HEK293 (cell line): Measurements from ENCODE around the gene FUBP3.
A peak's percentile ranks its signal among the peaks of the same experiment; 100 is the strongest.

ENCODE experiments used
- CTCF ChIA-PET: fragments of 350-600 bp; formaldehyde crosslinking; extraction: SDS; loops from one replicate; lab custom pipeline; 2021; ENCODE audit warnings: antibody characterized with exemption; lab: Yijun Ruan, JAX
- POLR2A ChIA-PET: fragments of 300-600 bp; formaldehyde crosslinking; extraction: SDS; loops from one replicate; lab custom pipeline; 2020; ENCODE audit warnings: antibody characterized with exemption, inconsistent platforms; lab: Yijun Ruan, JAX
- H3K27ac ChIP-seq: fragments of 200-500 bp; sonication (Bioruptor generic); 2 replicates; pipeline ENCODE4 v1.5.1; 2014; ENCODE audit warnings: low read depth, low read length, control low read depth, inconsistent platforms; ENCODE audit errors: extremely low read depth
- H3K36me3 ChIP-seq, 2 experiments: fragments of 200-500 bp in 1 of 2; sonication (Bioruptor generic) in 1 of 2; 1 replicate in 1 of 2; 2 replicates in 1 of 2; pipeline ENCODE4 v1.5.1; 2014 to 2017; ENCODE audit warnings: inconsistent platforms in 2 of 2, low read length in 2 of 2; ENCODE audit not compliant: control insufficient read depth in 2 of 2, insufficient read depth in 1 of 2
- H3K4me1 ChIP-seq: fragments of 200-500 bp; sonication (Bioruptor generic); 2 replicates; pipeline ENCODE4 v1.5.1; 2014; ENCODE audit warnings: mild to moderate bottlenecking, low read length, inconsistent platforms; ENCODE audit not compliant: control insufficient read depth, insufficient read depth
- H3K4me3 ChIP-seq: 2 replicates; pipeline ENCODE4 v1.5.1; 2011; ENCODE audit warnings: low read depth, mild to moderate bottlenecking, control low read depth, low read length, moderate library complexity
- H3K9me3 ChIP-seq: fragments of 200-500 bp; sonication (Bioruptor generic); 2 replicates; pipeline ENCODE4 v1.5.1; 2014; ENCODE audit warnings: low read depth, low read length, inconsistent platforms; ENCODE audit not compliant: control insufficient read depth, insufficient read depth
- EGR2 ChIP-seq: fragments of 450-650 bp; formaldehyde crosslinking; IDR thresholded peaks from 2 replicates; pipeline ENCODE4 v1.5.1; 2016; ENCODE audit warnings: low read depth, missing biosample characterization, missing genetic modification characterization
- GLIS2 ChIP-seq: fragments of 450-650 bp; formaldehyde crosslinking; IDR thresholded peaks from 2 replicates; pipeline ENCODE4 v1.5.1; 2016; ENCODE audit warnings: missing biosample characterization, missing genetic modification characterization
- HOXC10 ChIP-seq: sonication (generic); formaldehyde crosslinking; IDR thresholded peaks from 2 replicates; pipeline ENCODE4 v1.8.1; 2023; ENCODE audit warnings: mild to moderate bottlenecking, missing genetic modification reagents
- KLF16 ChIP-seq: fragments of 450-650 bp; formaldehyde crosslinking; IDR thresholded peaks from 2 replicates; pipeline ENCODE4 v1.5.1; 2017; ENCODE audit warnings: missing biosample characterization, missing genetic modification characterization
- REPIN1 ChIP-seq: fragments of 450-650 bp; formaldehyde crosslinking; IDR thresholded peaks from 2 replicates; pipeline ENCODE4 v1.5.1; 2017; ENCODE audit warnings: missing biosample characterization, missing genetic modification characterization, low read depth
- TRIM28 ChIP-seq: IDR thresholded peaks from 2 replicates; pipeline ENCODE4 v1.6.1; 2011; ENCODE audit warnings: low read length, control low read depth, borderline replicate concordance
- ZBTB7A ChIP-seq: fragments of 450-650 bp; formaldehyde crosslinking; IDR thresholded peaks from 2 replicates; pipeline ENCODE4 v1.5.1; 2016; ENCODE audit warnings: low read depth, missing biosample characterization, missing genetic modification characterization
- ZFHX2 ChIP-seq: fragments of 450-650 bp; formaldehyde crosslinking; conservative IDR thresholded peaks from 2 replicates; pipeline ENCODE4 v1.5.1; 2016; ENCODE audit warnings: missing biosample characterization, missing genetic modification characterization
- ZFP69B ChIP-seq: fragments of 450-650 bp; formaldehyde crosslinking; IDR thresholded peaks from 2 replicates; pipeline ENCODE4 v1.5.1; 2016; ENCODE audit warnings: missing biosample characterization, missing genetic modification characterization
- ZNF2 ChIP-seq: fragments of 450-650 bp; formaldehyde crosslinking; IDR thresholded peaks from 2 replicates; pipeline ENCODE4 v1.5.1; 2016; ENCODE audit warnings: missing biosample characterization, missing genetic modification characterization
- ZNF24 ChIP-seq: fragments of 450-650 bp; formaldehyde crosslinking; IDR thresholded peaks from 2 replicates; pipeline ENCODE4 v1.5.1; 2016; ENCODE audit warnings: missing biosample characterization, missing genetic modification characterization
- ZNF311 ChIP-seq: fragments of 450-650 bp; formaldehyde crosslinking; IDR thresholded peaks from 2 replicates; pipeline ENCODE4 v1.5.1; 2017; ENCODE audit warnings: missing biosample characterization, missing genetic modification characterization, borderline replicate concordance
- ZNF629 ChIP-seq: fragments of 450-650 bp; formaldehyde crosslinking; IDR thresholded peaks from 2 replicates; pipeline ENCODE4 v1.5.1; 2017; ENCODE audit warnings: missing biosample characterization, missing genetic modification characterization
- ZNF777 ChIP-seq: fragments of 450-650 bp; formaldehyde crosslinking; IDR thresholded peaks from 2 replicates; pipeline ENCODE4 v1.5.1; 2017; ENCODE audit warnings: missing biosample characterization, missing genetic modification characterization, borderline replicate concordance
- TF ChIP-seq, protein P1 (sequence below): fragments of 450-650 bp; formaldehyde crosslinking; IDR thresholded peaks from 2 replicates; pipeline ENCODE4 v1.5.1; 2016; ENCODE audit warnings: missing biosample characterization, missing genetic modification characterization, borderline replicate concordance
- TF ChIP-seq, protein P2 (sequence below): fragments of 450-650 bp; formaldehyde crosslinking; IDR thresholded peaks from 2 replicates; pipeline ENCODE4 v1.5.1; 2016; ENCODE audit warnings: missing biosample characterization, missing genetic modification characterization
- TF ChIP-seq, protein P3 (sequence below): fragments of 450-650 bp; formaldehyde crosslinking; IDR thresholded peaks from 2 replicates; pipeline ENCODE4 v1.5.1; 2016; ENCODE audit warnings: missing biosample characterization, missing genetic modification characterization
- TF ChIP-seq, protein P4 (sequence below): fragments of 450-650 bp; formaldehyde crosslinking; optimal IDR thresholded peaks from 2 replicates; pipeline ENCODE3; 2016; ENCODE audit warnings: missing biosample characterization, mild to moderate bottlenecking, missing genetic modification characterization
- TF ChIP-seq, protein P5 (sequence below): fragments of 450-650 bp; formaldehyde crosslinking; IDR thresholded peaks from 2 replicates; pipeline ENCODE4 v1.5.1; 2017; ENCODE audit warnings: missing biosample characterization, missing genetic modification characterization
- TF ChIP-seq, protein P6 (sequence below): fragments of 450-650 bp; formaldehyde crosslinking; IDR thresholded peaks from 2 replicates; pipeline ENCODE4 v1.5.1; 2016; ENCODE audit warnings: missing biosample characterization, missing genetic modification characterization

FUBP3 gene

DNA sequence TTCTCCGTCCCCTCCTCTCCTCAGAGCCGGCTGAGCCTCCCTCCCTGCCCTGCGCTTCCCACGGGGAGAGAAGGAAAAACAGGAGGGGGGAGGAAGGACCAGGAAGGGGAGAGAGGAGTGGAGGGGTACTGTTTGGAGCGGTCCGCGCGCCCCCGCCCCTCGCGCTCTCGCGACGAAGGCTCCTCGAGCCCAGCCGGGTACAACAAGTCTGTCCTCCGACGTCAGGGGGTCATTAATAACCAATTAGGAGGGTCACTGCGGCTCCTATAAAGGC is 84.5 kb downstream of the FUBP3 start (continued):
- TF ChIP-seq, protein P1, sequence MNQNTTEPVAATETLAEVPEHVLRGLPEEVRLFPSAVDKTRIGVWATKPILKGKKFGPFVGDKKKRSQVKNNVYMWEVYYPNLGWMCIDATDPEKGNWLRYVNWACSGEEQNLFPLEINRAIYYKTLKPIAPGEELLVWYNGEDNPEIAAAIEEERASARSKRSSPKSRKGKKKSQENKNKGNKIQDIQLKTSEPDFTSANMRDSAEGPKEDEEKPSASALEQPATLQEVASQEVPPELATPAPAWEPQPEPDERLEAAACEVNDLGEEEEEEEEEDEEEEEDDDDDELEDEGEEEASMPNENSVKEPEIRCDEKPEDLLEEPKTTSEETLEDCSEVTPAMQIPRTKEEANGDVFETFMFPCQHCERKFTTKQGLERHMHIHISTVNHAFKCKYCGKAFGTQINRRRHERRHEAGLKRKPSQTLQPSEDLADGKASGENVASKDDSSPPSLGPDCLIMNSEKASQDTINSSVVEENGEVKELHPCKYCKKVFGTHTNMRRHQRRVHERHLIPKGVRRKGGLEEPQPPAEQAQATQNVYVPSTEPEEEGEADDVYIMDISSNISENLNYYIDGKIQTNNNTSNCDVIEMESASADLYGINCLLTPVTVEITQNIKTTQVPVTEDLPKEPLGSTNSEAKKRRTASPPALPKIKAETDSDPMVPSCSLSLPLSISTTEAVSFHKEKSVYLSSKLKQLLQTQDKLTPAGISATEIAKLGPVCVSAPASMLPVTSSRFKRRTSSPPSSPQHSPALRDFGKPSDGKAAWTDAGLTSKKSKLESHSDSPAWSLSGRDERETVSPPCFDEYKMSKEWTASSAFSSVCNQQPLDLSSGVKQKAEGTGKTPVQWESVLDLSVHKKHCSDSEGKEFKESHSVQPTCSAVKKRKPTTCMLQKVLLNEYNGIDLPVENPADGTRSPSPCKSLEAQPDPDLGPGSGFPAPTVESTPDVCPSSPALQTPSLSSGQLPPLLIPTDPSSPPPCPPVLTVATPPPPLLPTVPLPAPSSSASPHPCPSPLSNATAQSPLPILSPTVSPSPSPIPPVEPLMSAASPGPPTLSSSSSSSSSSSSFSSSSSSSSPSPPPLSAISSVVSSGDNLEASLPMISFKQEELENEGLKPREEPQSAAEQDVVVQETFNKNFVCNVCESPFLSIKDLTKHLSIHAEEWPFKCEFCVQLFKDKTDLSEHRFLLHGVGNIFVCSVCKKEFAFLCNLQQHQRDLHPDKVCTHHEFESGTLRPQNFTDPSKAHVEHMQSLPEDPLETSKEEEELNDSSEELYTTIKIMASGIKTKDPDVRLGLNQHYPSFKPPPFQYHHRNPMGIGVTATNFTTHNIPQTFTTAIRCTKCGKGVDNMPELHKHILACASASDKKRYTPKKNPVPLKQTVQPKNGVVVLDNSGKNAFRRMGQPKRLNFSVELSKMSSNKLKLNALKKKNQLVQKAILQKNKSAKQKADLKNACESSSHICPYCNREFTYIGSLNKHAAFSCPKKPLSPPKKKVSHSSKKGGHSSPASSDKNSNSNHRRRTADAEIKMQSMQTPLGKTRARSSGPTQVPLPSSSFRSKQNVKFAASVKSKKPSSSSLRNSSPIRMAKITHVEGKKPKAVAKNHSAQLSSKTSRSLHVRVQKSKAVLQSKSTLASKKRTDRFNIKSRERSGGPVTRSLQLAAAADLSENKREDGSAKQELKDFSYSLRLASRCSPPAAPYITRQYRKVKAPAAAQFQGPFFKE (tag by site-specific recombination) = no peak
- TF ChIP-seq, all 188 proteins: peak for 0

DNA sequence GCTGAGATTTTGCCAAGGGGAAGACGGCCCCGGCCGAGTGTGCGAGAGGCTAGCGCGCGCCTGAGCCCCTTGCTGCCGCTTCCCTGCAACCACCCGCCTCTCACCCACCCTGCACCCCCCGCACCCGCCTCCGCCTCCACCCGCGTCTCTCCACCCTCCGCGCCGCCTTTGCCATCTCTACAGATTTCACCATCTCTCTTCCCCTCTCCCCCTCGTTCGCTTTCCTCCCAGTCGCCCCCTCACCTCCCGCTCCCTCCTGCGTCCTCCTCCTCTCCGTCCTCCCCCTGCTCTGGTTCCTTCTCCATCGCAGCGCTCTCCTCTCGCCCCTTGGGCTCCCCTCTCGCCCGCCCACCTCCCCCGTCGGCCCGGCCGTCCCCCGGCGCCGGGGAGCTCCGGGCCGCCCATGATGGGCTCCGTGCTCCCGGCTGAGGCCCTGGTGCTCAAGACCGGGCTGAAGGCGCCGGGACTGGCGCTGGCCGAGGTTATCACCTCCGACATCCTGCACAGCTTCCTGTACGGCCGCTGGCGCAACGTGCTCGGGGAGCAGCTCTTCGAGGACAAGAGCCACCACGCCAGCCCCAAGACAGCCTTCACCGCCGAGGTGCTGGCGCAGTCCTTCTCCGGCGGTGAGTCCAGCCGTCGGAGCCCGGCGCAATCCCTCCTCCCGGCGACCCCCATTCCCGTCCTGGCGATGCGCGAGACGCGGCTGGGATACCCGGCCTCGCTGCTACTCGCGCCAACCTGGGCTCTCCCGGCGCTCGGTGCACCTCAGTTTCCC is 85.1 kb downstream of the FUBP3 start, which contains the start of gene PRDM12:
Gene PRDM12, plus strand, starts transcription at position 344 of the 778 bp plus-strand sequence. Its CDS starts 60 bp downstream, at position 404.
- peak within 1 kb of the TSS; percentile 14 for H3K4me3 ChIP-seq
- H3K27ac ChIP-seq = no peak within 1 kb of the TSS
- CTCF ChIA-PET = no interaction called here
- POLR2A ChIA-PET = interaction anchor here (0.6 to 1.6 kb wide), 2 partner anchors 9 to 29 kb away, joined by 4 to 9 read pairs; partner anchors contain the start of gene EXOSC2
- no peaks in the 10 kb centered on the region for H3K36me3 ChIP-seq
- H3K9me3 ChIP-seq = no peaks in the 10 kb centered on the region
- no peaks in the 10 kb centered on the region; the same call in 1 of the 2 replicates for H3K4me1 ChIP-seq
- TF ChIP-seq, protein P2, sequence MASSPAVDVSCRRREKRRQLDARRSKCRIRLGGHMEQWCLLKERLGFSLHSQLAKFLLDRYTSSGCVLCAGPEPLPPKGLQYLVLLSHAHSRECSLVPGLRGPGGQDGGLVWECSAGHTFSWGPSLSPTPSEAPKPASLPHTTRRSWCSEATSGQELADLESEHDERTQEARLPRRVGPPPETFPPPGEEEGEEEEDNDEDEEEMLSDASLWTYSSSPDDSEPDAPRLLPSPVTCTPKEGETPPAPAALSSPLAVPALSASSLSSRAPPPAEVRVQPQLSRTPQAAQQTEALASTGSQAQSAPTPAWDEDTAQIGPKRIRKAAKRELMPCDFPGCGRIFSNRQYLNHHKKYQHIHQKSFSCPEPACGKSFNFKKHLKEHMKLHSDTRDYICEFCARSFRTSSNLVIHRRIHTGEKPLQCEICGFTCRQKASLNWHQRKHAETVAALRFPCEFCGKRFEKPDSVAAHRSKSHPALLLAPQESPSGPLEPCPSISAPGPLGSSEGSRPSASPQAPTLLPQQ (tag by site-specific recombination) = no peak
- TF ChIP-seq ZNF777 = peak; percentile 54; the same call in 1 of the 2 replicates
- no peak for TF ChIP-seq HOXC10 (CRISPR knock-in tag)
- TF ChIP-seq KLF16 (tag by site-specific recombination) = 0 out of 2 replicates have a peak, but pooled peaks have one; percentile 8
- TF ChIP-seq, protein P3, sequence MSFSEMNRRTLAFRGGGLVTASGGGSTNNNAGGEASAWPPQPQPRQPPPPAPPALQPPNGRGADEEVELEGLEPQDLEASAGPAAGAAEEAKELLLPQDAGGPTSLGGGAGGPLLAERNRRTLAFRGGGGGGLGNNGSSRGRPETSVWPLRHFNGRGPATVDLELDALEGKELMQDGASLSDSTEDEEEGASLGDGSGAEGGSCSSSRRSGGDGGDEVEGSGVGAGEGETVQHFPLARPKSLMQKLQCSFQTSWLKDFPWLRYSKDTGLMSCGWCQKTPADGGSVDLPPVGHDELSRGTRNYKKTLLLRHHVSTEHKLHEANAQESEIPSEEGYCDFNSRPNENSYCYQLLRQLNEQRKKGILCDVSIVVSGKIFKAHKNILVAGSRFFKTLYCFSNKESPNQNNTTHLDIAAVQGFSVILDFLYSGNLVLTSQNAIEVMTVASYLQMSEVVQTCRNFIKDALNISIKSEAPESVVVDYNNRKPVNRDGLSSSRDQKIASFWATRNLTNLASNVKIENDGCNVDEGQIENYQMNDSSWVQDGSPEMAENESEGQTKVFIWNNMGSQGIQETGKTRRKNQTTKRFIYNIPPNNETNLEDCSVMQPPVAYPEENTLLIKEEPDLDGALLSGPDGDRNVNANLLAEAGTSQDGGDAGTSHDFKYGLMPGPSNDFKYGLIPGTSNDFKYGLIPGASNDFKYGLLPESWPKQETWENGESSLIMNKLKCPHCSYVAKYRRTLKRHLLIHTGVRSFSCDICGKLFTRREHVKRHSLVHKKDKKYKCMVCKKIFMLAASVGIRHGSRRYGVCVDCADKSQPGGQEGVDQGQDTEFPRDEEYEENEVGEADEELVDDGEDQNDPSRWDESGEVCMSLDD (tag by site-specific recombination) = no peak
- TF ChIP-seq, protein P4, sequence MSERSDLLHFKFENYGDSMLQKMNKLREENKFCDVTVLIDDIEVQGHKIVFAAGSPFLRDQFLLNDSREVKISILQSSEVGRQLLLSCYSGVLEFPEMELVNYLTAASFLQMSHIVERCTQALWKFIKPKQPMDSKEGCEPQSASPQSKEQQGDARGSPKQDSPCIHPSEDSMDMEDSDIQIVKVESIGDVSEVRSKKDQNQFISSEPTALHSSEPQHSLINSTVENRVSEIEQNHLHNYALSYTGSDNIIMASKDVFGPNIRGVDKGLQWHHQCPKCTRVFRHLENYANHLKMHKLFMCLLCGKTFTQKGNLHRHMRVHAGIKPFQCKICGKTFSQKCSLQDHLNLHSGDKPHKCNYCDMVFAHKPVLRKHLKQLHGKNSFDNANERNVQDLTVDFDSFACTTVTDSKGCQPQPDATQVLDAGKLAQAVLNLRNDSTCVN = peak; percentile 40
- no peak for TF ChIP-seq ZNF2 (tag by site-specific recombination)
- TF ChIP-seq REPIN1 = no peak
- TF ChIP-seq ZNF629 (tag by site-specific recombination) = no peak
- TF ChIP-seq, protein P5, sequence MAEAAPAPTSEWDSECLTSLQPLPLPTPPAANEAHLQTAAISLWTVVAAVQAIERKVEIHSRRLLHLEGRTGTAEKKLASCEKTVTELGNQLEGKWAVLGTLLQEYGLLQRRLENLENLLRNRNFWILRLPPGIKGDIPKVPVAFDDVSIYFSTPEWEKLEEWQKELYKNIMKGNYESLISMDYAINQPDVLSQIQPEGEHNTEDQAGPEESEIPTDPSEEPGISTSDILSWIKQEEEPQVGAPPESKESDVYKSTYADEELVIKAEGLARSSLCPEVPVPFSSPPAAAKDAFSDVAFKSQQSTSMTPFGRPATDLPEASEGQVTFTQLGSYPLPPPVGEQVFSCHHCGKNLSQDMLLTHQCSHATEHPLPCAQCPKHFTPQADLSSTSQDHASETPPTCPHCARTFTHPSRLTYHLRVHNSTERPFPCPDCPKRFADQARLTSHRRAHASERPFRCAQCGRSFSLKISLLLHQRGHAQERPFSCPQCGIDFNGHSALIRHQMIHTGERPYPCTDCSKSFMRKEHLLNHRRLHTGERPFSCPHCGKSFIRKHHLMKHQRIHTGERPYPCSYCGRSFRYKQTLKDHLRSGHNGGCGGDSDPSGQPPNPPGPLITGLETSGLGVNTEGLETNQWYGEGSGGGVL = peak; percentile 86
- TF ChIP-seq ZNF24 = no peak
- peak; percentile 97 for TF ChIP-seq ZFHX2
- no peak for TF ChIP-seq ZNF311
- TF ChIP-seq, protein P6, sequence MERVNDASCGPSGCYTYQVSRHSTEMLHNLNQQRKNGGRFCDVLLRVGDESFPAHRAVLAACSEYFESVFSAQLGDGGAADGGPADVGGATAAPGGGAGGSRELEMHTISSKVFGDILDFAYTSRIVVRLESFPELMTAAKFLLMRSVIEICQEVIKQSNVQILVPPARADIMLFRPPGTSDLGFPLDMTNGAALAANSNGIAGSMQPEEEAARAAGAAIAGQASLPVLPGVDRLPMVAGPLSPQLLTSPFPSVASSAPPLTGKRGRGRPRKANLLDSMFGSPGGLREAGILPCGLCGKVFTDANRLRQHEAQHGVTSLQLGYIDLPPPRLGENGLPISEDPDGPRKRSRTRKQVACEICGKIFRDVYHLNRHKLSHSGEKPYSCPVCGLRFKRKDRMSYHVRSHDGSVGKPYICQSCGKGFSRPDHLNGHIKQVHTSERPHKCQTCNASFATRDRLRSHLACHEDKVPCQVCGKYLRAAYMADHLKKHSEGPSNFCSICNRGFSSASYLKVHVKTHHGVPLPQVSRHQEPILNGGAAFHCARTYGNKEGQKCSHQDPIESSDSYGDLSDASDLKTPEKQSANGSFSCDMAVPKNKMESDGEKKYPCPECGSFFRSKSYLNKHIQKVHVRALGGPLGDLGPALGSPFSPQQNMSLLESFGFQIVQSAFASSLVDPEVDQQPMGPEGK (tag by site-specific recombination) = peak; percentile 59; the same call in 1 of the 2 replicates
- TF ChIP-seq ZFP69B (tag by site-specific recombination) = no peak
- TF ChIP-seq ZBTB7A (tag by site-specific recombination) = no peak
- no peak for TF ChIP-seq TRIM28
- peak; percentile 95 for TF ChIP-seq EGR2 (tag by site-specific recombination)
- peak; percentile 55 for TF ChIP-seq GLIS2
